Neuron (in vitro differentiated cells): Measurements from ENCODE around the gene HEG1.

Experiments used
- H2AFZ ChIP-seq: one replicate; pipeline ENCODE4 v1.6.1; 2013; ENCODE audit warnings: low read depth, mild to moderate bottlenecking, inconsistent platforms, low read length, moderate library complexity
- H3K27me3 ChIP-seq: one replicate; pipeline ENCODE4 v1.6.1; 2013; ENCODE audit warnings: low read length; ENCODE audit not compliant: insufficient read depth
- H3K36me3 ChIP-seq: one replicate; pipeline ENCODE4 v1.6.1; 2013; ENCODE audit warnings: low read length; ENCODE audit not compliant: insufficient read depth
- H3K4me1 ChIP-seq: one replicate; pipeline ENCODE4 v1.6.1; 2013; ENCODE audit warnings: low read length; ENCODE audit not compliant: insufficient read depth
- H3K4me3 ChIP-seq: 2 replicates; pipeline ENCODE4 v1.5.1; 2013; ENCODE audit warnings: mild to moderate bottlenecking, low read length, moderate library complexity
- H3K9me3 ChIP-seq: one replicate; pipeline ENCODE4 v1.6.1; 2013; ENCODE audit warnings: low read length

HEG1 gene

GRCh38 chr3:125080077-125080476, 24.3 kb upstream of the HEG1 start:
- no peaks in the 10 kb centered on the region for H3K4me1 ChIP-seq
- H3K27me3 ChIP-seq = no peaks in the 10 kb centered on the region
- H3K9me3 ChIP-seq = peaks cover 2% of the 10 kb centered on the region
- no peak overlapping the region for H3K4me3 ChIP-seq
- H2AFZ ChIP-seq = no peak overlapping the region
- H3K36me3 ChIP-seq = no peaks in the 10 kb centered on the region

- no peak overlapping the region for H2AFZ ChIP-seq
- H3K36me3 ChIP-seq = no peaks in the 10 kb centered on the region
- H3K27me3 ChIP-seq = no peaks in the 10 kb centered on the region
- peaks cover 2% of the 10 kb centered on the region for H3K9me3 ChIP-seq
- H3K4me3 ChIP-seq = no peak overlapping the region
- no peaks in the 10 kb centered on the region for H3K4me1 ChIP-seq
Observed at GRCh38 chr3:125079675-125080045, 23.9 kb upstream of the HEG1 start.

GRCh38 chr3:125078951-125079674, 23.3 kb upstream of the HEG1 start:
- H3K9me3 ChIP-seq = peaks cover 2% of the 10 kb centered on the region
- H2AFZ ChIP-seq = no peak overlapping the region
- H3K4me1 ChIP-seq = no peaks in the 10 kb centered on the region
- no peaks in the 10 kb centered on the region for H3K27me3 ChIP-seq
- H3K4me3 ChIP-seq = no peak overlapping the region
- H3K36me3 ChIP-seq = no peaks in the 10 kb centered on the region

GRCh38 chr3:125077864-125078263, 22.1 kb upstream of the HEG1 start:
- no peaks in the 10 kb centered on the region for H3K36me3 ChIP-seq
- no peaks in the 10 kb centered on the region for H3K4me1 ChIP-seq
- peaks cover 2% of the 10 kb centered on the region for H3K9me3 ChIP-seq
- H3K27me3 ChIP-seq = no peaks in the 10 kb centered on the region
- no peak overlapping the region for H3K4me3 ChIP-seq
- H2AFZ ChIP-seq = no peak overlapping the region

- Histone ChIP-seq H3K4me3 (no peak overlapping the region), H3K27me3 (no peaks in the 10 kb centered on the region), H3K4me1 (no peaks in the 10 kb centered on the region), H3K36me3 (no peaks in the 10 kb centered on the region), H3K9me3 (peaks cover 2% of the 10 kb centered on the region), H2AFZ (no peak overlapping the region)
Observed at GRCh38 chr3:125076464-125076863, 20.7 kb upstream of the HEG1 start.

GRCh38 chr3:125075738-125076137, 19.9 kb upstream of the HEG1 start:
- Histone ChIP-seq H3K36me3 (no peaks in the 10 kb centered on the region), H2AFZ (no peak overlapping the region), H3K27me3 (no peaks in the 10 kb centered on the region), H3K4me3 (no peak overlapping the region), H3K4me1 (no peaks in the 10 kb centered on the region), H3K9me3 (peaks cover 2% of the 10 kb centered on the region)

GRCh38 chr3:125073390-125073905, 17.7 kb upstream of the HEG1 start:
- no peaks in the 10 kb centered on the region for H3K9me3 ChIP-seq
- no peaks in the 10 kb centered on the region for H3K4me1 ChIP-seq
- no peaks in the 10 kb centered on the region for H3K36me3 ChIP-seq
- no peak overlapping the region for H3K4me3 ChIP-seq
- no peak overlapping the region for H2AFZ ChIP-seq
- no peaks in the 10 kb centered on the region for H3K27me3 ChIP-seq

- no peaks in the 10 kb centered on the region for H3K9me3 ChIP-seq
- H3K4me3 ChIP-seq = no peak overlapping the region
- no peaks in the 10 kb centered on the region for H3K4me1 ChIP-seq
- no peaks in the 10 kb centered on the region for H3K36me3 ChIP-seq
- no peaks in the 10 kb centered on the region for H3K27me3 ChIP-seq
- no peak overlapping the region for H2AFZ ChIP-seq
Observed at GRCh38 chr3:125072749-125073389, 17.1 kb upstream of the HEG1 start.

- H3K27me3 ChIP-seq = no peaks in the 10 kb centered on the region
- no peak overlapping the region for H2AFZ ChIP-seq
- H3K4me3 ChIP-seq = no peak overlapping the region
- no peaks in the 10 kb centered on the region for H3K4me1 ChIP-seq
- no peaks in the 10 kb centered on the region for H3K36me3 ChIP-seq
- H3K9me3 ChIP-seq = no peaks in the 10 kb centered on the region
Observed at GRCh38 chr3:125072301-125072700, 16.5 kb upstream of the HEG1 start.

- Histone ChIP-seq H3K4me3 (no peak overlapping the region), H3K9me3 (no peaks in the 10 kb centered on the region), H3K36me3 (no peaks in the 10 kb centered on the region), H2AFZ (no peak overlapping the region), H3K4me1 (no peaks in the 10 kb centered on the region), H3K27me3 (no peaks in the 10 kb centered on the region)
Observed at GRCh38 chr3:125069968-125070745, 14.4 kb upstream of the HEG1 start.

GRCh38 chr3:125069452-125069851, 13.7 kb upstream of the HEG1 start:
- no peaks in the 10 kb centered on the region for H3K36me3 ChIP-seq
- no peaks in the 10 kb centered on the region for H3K27me3 ChIP-seq
- H3K4me1 ChIP-seq = no peaks in the 10 kb centered on the region
- no peak overlapping the region for H2AFZ ChIP-seq
- H3K4me3 ChIP-seq = no peak overlapping the region
- no peaks in the 10 kb centered on the region for H3K9me3 ChIP-seq

- no peaks in the 10 kb centered on the region for H3K36me3 ChIP-seq
- no peaks in the 10 kb centered on the region for H3K9me3 ChIP-seq
- H3K4me1 ChIP-seq = peaks cover 2% of the 10 kb centered on the region
- H2AFZ ChIP-seq = no peak overlapping the region
- H3K4me3 ChIP-seq = no peak overlapping the region
- H3K27me3 ChIP-seq = no peaks in the 10 kb centered on the region
Observed at GRCh38 chr3:125068265-125068664, 12.5 kb upstream of the HEG1 start.

GRCh38 chr3:125067225-125067624, 11.4 kb upstream of the HEG1 start:
- no peaks in the 10 kb centered on the region for H3K27me3 ChIP-seq
- no peak overlapping the region for H3K4me3 ChIP-seq
- no peaks in the 10 kb centered on the region for H3K36me3 ChIP-seq
- H3K4me1 ChIP-seq = peaks cover 7% of the 10 kb centered on the region
- no peaks in the 10 kb centered on the region for H3K9me3 ChIP-seq
- no peak overlapping the region for H2AFZ ChIP-seq
